VCaP (cell line): ENCODE measurements around the gene MCTP1.

Experiments
- H3K27ac ChIP-seq: fragments of 450-650 bp; 2 replicates; pipeline ENCODE4 v1.5.1; 2017
- TF ChIP-seq, protein P1 (sequence below): fragments of 450-650 bp; conservative IDR thresholded peaks from 2 replicates; pipeline ENCODE4 v1.5.1; 2017; ENCODE audit warnings: mild to moderate bottlenecking, moderate library complexity

MCTP1 gene

DNA sequence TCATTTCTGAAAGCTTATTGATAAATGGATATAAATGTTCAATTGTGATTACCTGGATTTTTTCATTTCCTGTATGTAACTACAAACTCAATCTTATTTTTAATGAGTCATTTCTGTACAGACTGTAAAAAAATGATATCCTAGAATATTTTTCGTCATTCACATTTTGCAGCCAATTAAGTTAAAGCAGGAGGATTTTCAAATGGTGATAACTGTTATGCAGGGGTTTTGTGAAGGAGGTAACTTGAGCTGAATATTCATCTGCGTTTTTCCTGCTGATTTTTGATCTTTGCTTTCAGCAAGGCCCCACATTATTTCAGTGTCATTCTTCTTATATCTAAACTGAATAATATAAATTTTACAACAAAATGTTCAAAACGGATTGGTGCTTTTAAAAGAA, 592.3 kb downstream of the MCTP1 start:
- TF ChIP-seq, protein P1, sequence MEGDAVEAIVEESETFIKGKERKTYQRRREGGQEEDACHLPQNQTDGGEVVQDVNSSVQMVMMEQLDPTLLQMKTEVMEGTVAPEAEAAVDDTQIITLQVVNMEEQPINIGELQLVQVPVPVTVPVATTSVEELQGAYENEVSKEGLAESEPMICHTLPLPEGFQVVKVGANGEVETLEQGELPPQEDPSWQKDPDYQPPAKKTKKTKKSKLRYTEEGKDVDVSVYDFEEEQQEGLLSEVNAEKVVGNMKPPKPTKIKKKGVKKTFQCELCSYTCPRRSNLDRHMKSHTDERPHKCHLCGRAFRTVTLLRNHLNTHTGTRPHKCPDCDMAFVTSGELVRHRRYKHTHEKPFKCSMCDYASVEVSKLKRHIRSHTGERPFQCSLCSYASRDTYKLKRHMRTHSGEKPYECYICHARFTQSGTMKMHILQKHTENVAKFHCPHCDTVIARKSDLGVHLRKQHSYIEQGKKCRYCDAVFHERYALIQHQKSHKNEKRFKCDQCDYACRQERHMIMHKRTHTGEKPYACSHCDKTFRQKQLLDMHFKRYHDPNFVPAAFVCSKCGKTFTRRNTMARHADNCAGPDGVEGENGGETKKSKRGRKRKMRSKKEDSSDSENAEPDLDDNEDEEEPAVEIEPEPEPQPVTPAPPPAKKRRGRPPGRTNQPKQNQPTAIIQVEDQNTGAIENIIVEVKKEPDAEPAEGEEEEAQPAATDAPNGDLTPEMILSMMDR, result no peak
- H3K27ac ChIP-seq, result no peak overlapping the region

DNA sequence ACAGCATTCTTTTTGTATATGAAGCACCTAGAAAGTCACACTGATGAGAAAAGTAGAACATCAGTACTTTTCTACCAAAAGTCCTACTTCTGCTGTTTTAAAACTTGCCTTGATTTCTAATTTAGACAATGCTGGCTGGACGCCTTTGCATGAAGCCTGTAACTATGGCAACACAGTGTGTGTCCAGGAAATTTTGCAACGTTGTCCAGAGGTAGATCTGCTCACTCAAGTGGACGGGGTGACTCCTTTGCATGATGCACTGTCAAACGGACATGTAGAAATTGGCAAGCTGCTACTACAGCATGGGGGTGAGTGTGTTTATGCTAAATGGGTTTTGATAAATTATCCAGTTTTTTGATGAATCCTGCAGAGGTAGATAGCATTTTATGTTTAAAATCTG, 592.9 kb downstream of the MCTP1 start:
- TF ChIP-seq, protein P1, result no peak
- no peak overlapping the region for H3K27ac ChIP-seq

DNA sequence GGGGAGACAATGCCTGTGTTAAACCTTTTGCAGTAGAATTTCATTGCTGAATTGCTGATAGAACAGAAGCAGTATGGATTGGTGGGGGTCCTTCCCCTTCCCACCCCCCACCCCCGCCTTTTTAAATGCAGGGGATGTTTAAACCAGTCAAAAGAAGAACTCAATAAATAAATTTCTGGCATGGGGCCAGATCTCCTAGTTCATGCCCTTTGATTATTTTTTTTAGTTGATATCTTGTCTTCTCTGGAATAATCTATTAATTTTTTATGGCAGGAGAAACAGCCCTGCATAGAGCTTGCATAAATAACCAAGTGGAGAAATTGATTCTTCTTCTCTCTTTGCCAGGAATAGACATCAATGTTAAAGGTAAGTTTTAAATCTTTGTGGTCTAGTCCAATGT, 593.6 kb downstream of the MCTP1 start:
- no peak overlapping the region for H3K27ac ChIP-seq
- TF ChIP-seq, protein P1, result no peak

DNA sequence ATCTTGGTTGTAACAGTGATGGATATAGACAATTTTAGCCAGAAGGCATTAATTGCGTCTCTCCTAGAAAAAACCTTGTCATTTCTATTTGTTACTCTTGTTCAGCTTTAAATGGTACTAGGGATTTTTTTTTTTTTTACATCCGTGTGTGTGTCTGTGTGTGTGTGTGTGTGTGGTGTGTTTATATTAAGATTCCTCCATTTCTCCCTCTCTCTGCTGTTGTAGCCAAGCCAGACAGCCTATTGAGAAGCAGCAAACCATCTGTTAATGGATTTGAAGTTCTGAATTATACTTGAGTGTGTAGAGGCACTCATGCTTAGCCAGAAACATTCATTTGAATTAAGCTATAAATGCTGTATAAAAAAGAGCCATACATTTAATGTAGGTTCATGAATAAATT, 594.1 kb downstream of the MCTP1 start:
- no peak overlapping the region for H3K27ac ChIP-seq
- TF ChIP-seq, protein P1, result no peak

DNA sequence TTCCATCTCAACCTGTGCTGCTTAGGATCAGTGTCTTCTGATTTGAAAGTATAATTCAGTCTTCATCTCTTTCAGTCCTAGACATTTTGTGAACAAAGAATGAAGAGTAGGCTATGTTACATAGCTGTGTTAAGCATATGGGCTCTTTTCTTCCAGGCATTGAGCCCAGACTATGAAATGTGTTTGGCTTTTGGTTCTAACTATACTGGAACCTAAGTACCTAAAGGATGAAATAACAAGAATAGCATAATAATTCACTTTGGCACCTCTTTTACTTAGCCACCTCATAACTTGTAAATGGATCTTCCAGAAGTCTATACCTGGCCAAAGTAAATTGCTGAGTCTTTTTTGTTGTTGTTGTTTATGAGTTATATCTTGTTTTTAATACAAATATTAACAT, 595.0 kb downstream of the MCTP1 start:
- no peak overlapping the region for H3K27ac ChIP-seq
- TF ChIP-seq, protein P1, result no peak

DNA sequence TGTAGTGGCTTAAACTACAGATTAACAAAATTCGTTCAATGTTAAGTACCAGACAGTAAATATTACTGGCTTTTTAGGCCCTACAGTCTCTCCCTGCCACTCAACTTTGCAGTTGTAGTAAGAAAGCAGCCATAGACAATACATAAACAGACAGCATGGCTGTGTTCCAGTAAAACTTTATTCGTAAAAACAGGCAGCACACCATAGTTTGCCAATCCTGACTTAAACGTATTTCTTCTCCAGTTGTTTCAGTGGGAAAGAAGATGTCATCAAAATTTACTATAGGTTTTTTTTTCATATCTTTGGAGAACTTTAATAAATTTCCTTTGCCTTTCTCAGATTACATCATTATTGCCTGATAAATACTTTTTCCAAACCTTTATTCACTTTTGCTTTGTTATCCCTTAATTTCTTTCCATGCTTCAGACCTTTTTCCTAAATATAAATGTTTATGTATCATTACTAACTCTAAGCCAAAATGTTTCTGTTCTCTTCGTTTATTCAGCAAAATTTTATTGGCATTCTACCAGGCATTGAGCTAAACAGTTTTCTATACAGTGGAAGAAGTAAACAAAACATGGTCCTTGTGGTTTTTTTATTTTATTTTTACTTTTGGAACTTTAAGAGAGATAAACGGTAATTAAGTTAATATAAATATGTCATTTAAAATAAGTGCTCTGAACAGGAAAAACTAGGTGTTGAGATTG, 601.9 kb downstream of the MCTP1 start:
- H3K27ac ChIP-seq, result no peak overlapping the region
- TF ChIP-seq, protein P1, result no peak

DNA sequence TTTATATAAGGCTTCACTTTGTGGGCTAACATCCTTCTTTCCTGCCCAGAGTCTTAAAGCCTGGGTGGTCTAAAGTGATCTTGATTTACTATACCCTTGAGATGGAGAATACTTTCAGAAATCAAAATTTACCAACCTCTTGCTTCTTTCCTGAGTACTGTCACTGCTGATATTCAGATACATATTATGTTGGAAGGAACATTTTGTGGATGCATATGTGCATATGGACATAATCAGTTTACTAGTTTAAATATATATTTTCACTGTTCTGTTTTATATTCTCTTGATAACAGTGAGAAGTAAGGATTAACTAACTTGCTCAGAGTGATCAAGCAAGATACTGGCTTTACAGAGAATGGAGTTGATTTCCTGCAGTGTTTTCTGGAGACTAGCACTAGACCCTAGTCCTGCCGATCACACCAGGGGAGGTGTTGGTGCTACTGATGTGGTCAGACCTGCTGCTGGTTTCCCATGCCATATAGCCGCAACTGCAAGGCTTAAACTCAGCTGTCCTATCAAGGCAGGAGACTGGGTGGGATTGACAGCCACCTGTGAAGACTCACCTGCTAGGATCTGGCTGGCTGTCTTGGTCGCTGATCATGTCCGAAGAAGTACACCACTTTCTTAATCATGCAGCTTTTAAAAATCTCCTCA, 608.8 kb downstream of the MCTP1 start:
- TF ChIP-seq, protein P1, result no peak
- H3K27ac ChIP-seq, result peak overlapping the region; percentile 28; the same call in 1 of the 2 replicates
